ENCODE data around the gene TRAK1.

TRAK1 gene

DNA sequence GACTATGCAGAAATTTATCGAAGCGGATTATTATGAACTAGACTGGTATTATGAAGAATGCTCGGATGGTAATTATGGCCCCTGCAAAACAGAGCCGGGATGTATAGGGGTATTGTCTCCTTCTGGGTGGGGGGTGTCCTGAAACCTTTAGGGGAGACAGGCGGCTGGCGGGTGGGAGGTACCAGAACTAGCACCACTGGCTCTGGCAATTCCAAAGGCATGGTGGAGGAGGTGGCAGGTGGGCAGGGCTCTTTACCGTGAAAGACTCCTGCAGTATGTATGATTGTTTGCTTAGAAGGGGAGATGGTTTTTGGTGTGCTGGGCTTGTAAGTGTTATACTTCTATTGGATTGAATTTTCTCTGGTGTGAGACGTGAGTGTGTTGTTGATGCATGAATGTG, 58.4 kb downstream of the TRAK1 start:
- no peak overlapping the region for H3K18ac ChIP-seq (ENCODE audit: low read depth in 1 of 2, low read length in 2 of 2)
- H2AK5ac ChIP-seq (ENCODE audit: low read length, severe bottlenecking) = no peak overlapping the region
- H3K4me1 ChIP-seq (ENCODE audit: control insufficient read depth, insufficient read depth, low read depth, low read length) = peaks cover 3% of the 10 kb centered on the region
- H3K36me3 ChIP-seq (ENCODE audit: control insufficient read depth in 1 of 2, insufficient read depth in 2 of 2, low read depth in 1 of 2, low read length in 2 of 2) = peaks cover 0 to 14% of the 10 kb centered on the region in 2 experiments
- H2BK12ac ChIP-seq (ENCODE audit: low read length in 2 of 2) = no peak overlapping the region
- no peak overlapping the region for H3K4me2 ChIP-seq (ENCODE audit: low read length, poor library complexity, severe bottlenecking)
- no peak overlapping the region for H2AFZ ChIP-seq (ENCODE audit: low read depth, low read length)
- H2BK15ac ChIP-seq (ENCODE audit: low read depth, poor library complexity, severe bottlenecking) = no peak overlapping the region
- no peak overlapping the region for H3K23ac ChIP-seq (ENCODE audit: low read length in 2 of 2)
- no peak for DNase-seq
- H4K8ac ChIP-seq (ENCODE audit: low read length) = no peak overlapping the region
- 96% methylated on average over 8 of the region's 8 CpGs for WGBS
- no peaks in the 10 kb centered on the region for H3K27me3 ChIP-seq (ENCODE audit: control insufficient read depth in 1 of 2, insufficient read depth in 1 of 2, low read length in 2 of 2)
- no peaks in the 10 kb centered on the region for H3K9me3 ChIP-seq (ENCODE audit: control insufficient read depth, low read length)
- no peak overlapping the region for H3K4me3 ChIP-seq (ENCODE audit: insufficient read depth in 1 of 2, low read depth in 1 of 2, low read length in 2 of 2)
- H3K14ac ChIP-seq (ENCODE audit: low read length in 2 of 2) = no peak overlapping the region
- no peak overlapping the region for H2BK5ac ChIP-seq (ENCODE audit: low read depth, low read length, poor library complexity, severe bottlenecking)
- no peak overlapping the region for H3K27ac ChIP-seq (ENCODE audit: low read length, poor library complexity, severe bottlenecking)
- no peak overlapping the region for H3K9ac ChIP-seq (ENCODE audit: low read length)
- H2BK120ac ChIP-seq (ENCODE audit: low read depth, low read length) = no peak overlapping the region
- H3K79me1 ChIP-seq (replicated peaks; ENCODE audit: low read length, poor library complexity, severe bottlenecking) = peaks cover 39% of the 10 kb centered on the region
- H4K91ac ChIP-seq (ENCODE audit: low read length) = no peak overlapping the region
- H3K4ac ChIP-seq (ENCODE audit: low read depth in 1 of 2, low read length in 2 of 2) = no peak overlapping the region

DNA sequence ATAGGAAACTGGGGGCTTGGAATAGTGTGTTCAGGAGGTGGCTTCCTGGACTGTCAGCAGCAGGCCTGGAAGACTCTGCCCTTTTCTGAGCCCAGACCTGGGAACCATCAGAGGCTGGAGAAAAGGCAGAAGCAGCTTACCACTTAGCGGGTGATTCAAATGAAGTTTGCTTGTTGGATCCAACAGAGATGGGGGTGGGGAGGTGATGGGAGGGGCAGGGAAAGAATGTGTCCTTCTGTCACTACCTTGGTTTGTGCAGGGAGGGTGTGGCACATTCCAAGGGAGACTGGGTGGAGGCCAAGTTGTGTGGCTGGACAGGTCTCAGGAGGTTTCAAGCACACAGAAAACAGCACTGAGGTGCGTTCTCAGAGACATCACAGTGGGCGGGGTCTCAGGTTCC, 58.8 kb downstream of the TRAK1 start:
- H3K14ac ChIP-seq (ENCODE audit: low read length in 2 of 2) = no peak overlapping the region
- H2AK5ac ChIP-seq (ENCODE audit: low read length, severe bottlenecking) = no peak overlapping the region

DNA sequence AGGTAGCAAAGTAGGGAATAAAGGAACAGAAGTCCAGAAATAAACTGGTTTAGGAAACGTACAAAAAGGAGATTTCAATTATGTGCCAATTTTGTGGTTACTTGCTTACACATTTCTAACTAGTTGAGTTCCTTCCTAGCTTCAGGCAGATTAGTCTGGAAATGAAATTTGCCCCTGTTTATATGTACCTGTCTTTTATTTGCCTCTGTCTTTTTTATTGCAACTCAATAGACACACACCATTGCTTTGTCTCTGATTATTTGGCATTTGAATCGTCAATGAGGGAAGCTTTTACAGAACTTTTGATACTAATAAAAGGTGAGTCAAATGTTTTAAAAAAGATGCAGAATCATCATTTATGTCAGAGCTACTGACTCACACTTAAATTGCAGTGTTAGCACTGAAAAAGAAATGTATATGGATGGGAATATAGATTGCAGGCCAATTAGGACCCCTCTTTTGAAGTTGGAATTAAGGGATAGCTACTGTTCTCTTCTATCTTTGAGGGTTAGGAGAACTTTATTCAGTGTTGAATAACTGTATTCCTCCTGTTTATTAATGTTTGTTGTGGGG, 60.5 kb downstream of the TRAK1 start:
- Histone ChIP-seq H3K14ac (ENCODE audit: low read length in 2 of 2) (no peak overlapping the region), H2BK12ac (ENCODE audit: low read length in 2 of 2) (no peak overlapping the region), H3K4ac (ENCODE audit: low read depth in 1 of 2, low read length in 2 of 2) (no peak overlapping the region), H2AK5ac (ENCODE audit: low read length, severe bottlenecking) (no peak overlapping the region), H3K4me1 (ENCODE audit: control insufficient read depth, insufficient read depth, low read depth, low read length) (peaks cover 3% of the 10 kb centered on the region), H3K9me3 (ENCODE audit: control insufficient read depth, low read length) (no peaks in the 10 kb centered on the region), H4K8ac (ENCODE audit: low read length) (no peak overlapping the region), H4K91ac (ENCODE audit: low read length) (no peak overlapping the region), H3K4me3 (ENCODE audit: insufficient read depth in 1 of 2, low read depth in 1 of 2, low read length in 2 of 2) (no peak overlapping the region), H3K23ac (ENCODE audit: low read length in 2 of 2) (no peak overlapping the region), H3K79me1 (replicated peaks; ENCODE audit: low read length, poor library complexity, severe bottlenecking) (peaks cover 47% of the 10 kb centered on the region), H2BK5ac (ENCODE audit: low read depth, low read length, poor library complexity, severe bottlenecking) (no peak overlapping the region), H2AFZ (ENCODE audit: low read depth, low read length) (no peak overlapping the region), H3K27me3 (ENCODE audit: control insufficient read depth in 1 of 2, insufficient read depth in 1 of 2, low read length in 2 of 2) (no peaks in the 10 kb centered on the region), H2BK120ac (ENCODE audit: low read depth, low read length) (no peak overlapping the region), H3K36me3 (ENCODE audit: control insufficient read depth in 1 of 2, insufficient read depth in 2 of 2, low read depth in 1 of 2, low read length in 2 of 2) (peaks cover 0 to 9% of the 10 kb centered on the region in 2 experiments), H3K9ac (ENCODE audit: low read length) (no peak overlapping the region), H3K18ac (ENCODE audit: low read depth in 1 of 2, low read length in 2 of 2) (no peak overlapping the region), H2BK15ac (ENCODE audit: low read depth, poor library complexity, severe bottlenecking) (no peak overlapping the region), H3K27ac (ENCODE audit: low read length, poor library complexity, severe bottlenecking) (no peak overlapping the region), H3K4me2 (ENCODE audit: low read length, poor library complexity, severe bottlenecking) (no peak overlapping the region)
- WGBS = no CpG with 5 or more reads among the region's 2 CpGs
- DNase-seq = no peak

More for the DNA sequence above, 58.8 kb downstream of the TRAK1 start:
- no peak overlapping the region for H2BK12ac ChIP-seq (ENCODE audit: low read length in 2 of 2)
- no peak overlapping the region for H3K4me3 ChIP-seq (ENCODE audit: insufficient read depth in 1 of 2, low read depth in 1 of 2, low read length in 2 of 2)
- no peak overlapping the region for H3K27ac ChIP-seq (ENCODE audit: low read length, poor library complexity, severe bottlenecking)
- WGBS = 100% methylated on average over 1 of the region's 3 CpGs
- no peak overlapping the region for H3K9ac ChIP-seq (ENCODE audit: low read length)
- no peaks in the 10 kb centered on the region for H3K27me3 ChIP-seq (ENCODE audit: control insufficient read depth in 1 of 2, insufficient read depth in 1 of 2, low read length in 2 of 2)
- no peak overlapping the region for H2BK15ac ChIP-seq (ENCODE audit: low read depth, poor library complexity, severe bottlenecking)
- no peaks in the 10 kb centered on the region for H3K9me3 ChIP-seq (ENCODE audit: control insufficient read depth, low read length)
- H2AFZ ChIP-seq (ENCODE audit: low read depth, low read length) = no peak overlapping the region
- no peak overlapping the region for H3K4me2 ChIP-seq (ENCODE audit: low read length, poor library complexity, severe bottlenecking)
- no peak overlapping the region for H4K8ac ChIP-seq (ENCODE audit: low read length)
- H2BK5ac ChIP-seq (ENCODE audit: low read depth, low read length, poor library complexity, severe bottlenecking) = no peak overlapping the region
- DNase-seq = no peak
- no peak overlapping the region for H4K91ac ChIP-seq (ENCODE audit: low read length)
- peaks cover 40% of the 10 kb centered on the region for H3K79me1 ChIP-seq (replicated peaks; ENCODE audit: low read length, poor library complexity, severe bottlenecking)
- H3K23ac ChIP-seq (ENCODE audit: low read length in 2 of 2) = no peak overlapping the region
- peaks cover 0 to 14% of the 10 kb centered on the region in 2 experiments for H3K36me3 ChIP-seq (ENCODE audit: control insufficient read depth in 1 of 2, insufficient read depth in 2 of 2, low read depth in 1 of 2, low read length in 2 of 2)
- no peak overlapping the region for H2BK120ac ChIP-seq (ENCODE audit: low read depth, low read length)
- H3K4ac ChIP-seq (ENCODE audit: low read depth in 1 of 2, low read length in 2 of 2) = no peak overlapping the region
- H3K4me1 ChIP-seq (ENCODE audit: control insufficient read depth, insufficient read depth, low read depth, low read length) = peaks cover 3% of the 10 kb centered on the region
- no peak overlapping the region for H3K18ac ChIP-seq (ENCODE audit: low read depth in 1 of 2, low read length in 2 of 2)

DNA sequence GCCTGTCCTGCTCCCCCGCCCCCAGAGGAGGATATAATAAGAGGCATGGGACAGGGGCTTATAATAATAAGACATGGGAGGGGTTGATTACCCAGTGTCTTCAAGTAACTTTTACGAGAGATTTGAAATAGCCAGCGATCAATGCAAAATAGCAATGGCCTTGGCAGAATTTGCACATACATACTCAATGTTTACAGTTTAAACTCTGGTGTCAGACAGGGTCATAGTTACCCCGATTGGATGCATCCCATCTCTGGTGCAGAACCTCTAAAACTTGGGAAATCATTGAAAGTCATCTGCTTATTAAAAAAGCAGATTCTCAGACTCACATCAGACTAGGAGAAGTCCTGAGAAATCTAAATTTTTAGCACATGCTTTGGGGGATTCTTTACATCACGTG, 61.0 kb downstream of the TRAK1 start:
- Histone ChIP-seq H3K4me2 (ENCODE audit: low read length, poor library complexity, severe bottlenecking) (no peak overlapping the region), H4K8ac (ENCODE audit: low read length) (no peak overlapping the region), H3K4me1 (ENCODE audit: control insufficient read depth, insufficient read depth, low read depth, low read length) (peaks cover 3% of the 10 kb centered on the region), H2BK15ac (ENCODE audit: low read depth, poor library complexity, severe bottlenecking) (no peak overlapping the region), H3K23ac (ENCODE audit: low read length in 2 of 2) (no peak overlapping the region), H3K79me1 (replicated peaks; ENCODE audit: low read length, poor library complexity, severe bottlenecking) (peaks cover 47% of the 10 kb centered on the region), H2BK120ac (ENCODE audit: low read depth, low read length) (no peak overlapping the region), H3K9me3 (ENCODE audit: control insufficient read depth, low read length) (no peaks in the 10 kb centered on the region), H2BK5ac (ENCODE audit: low read depth, low read length, poor library complexity, severe bottlenecking) (no peak overlapping the region), H2AK5ac (ENCODE audit: low read length, severe bottlenecking) (no peak overlapping the region), H3K18ac (ENCODE audit: low read depth in 1 of 2, low read length in 2 of 2) (no peak overlapping the region), H3K27me3 (ENCODE audit: control insufficient read depth in 1 of 2, insufficient read depth in 1 of 2, low read length in 2 of 2) (no peaks in the 10 kb centered on the region), H2AFZ (ENCODE audit: low read depth, low read length) (no peak overlapping the region), H3K4me3 (ENCODE audit: insufficient read depth in 1 of 2, low read depth in 1 of 2, low read length in 2 of 2) (no peak overlapping the region), H3K9ac (ENCODE audit: low read length) (no peak overlapping the region), H4K91ac (ENCODE audit: low read length) (no peak overlapping the region), H3K4ac (ENCODE audit: low read depth in 1 of 2, low read length in 2 of 2) (no peak overlapping the region), H2BK12ac (ENCODE audit: low read length in 2 of 2) (no peak overlapping the region), H3K14ac (ENCODE audit: low read length in 2 of 2) (no peak overlapping the region), H3K36me3 (ENCODE audit: control insufficient read depth in 1 of 2, insufficient read depth in 2 of 2, low read depth in 1 of 2, low read length in 2 of 2) (peaks cover 0 to 9% of the 10 kb centered on the region in 2 experiments), H3K27ac (ENCODE audit: low read length, poor library complexity, severe bottlenecking) (no peak overlapping the region)
- no peak for DNase-seq
- WGBS = 93% methylated on average over 5 of the region's 5 CpGs
